Gastrocnemius medialis (tissue), 4 donors: ENCODE results near the gene ARHGEF35. TPM values are rescaled to one million over a fixed set of nuclear protein-coding genes. Genes with fewer than 3 reads are reported as not detected.
A peak's percentile ranks its signal among the peaks of the same experiment; 100 is the strongest.
"Not testable (repeated sequence)": the region's sequence is repeated elsewhere in the genome, so short reads cannot be mapped to it uniquely, and the experiment has no call there.

Experiments used
- ATAC-seq, 2 donors: fragments of 150-250 bp; one replicate each; pipeline ENCODE4 v1.9.1; 2016
- DNase-seq, 2 donors: peaks; one replicate each; pipeline ENCODE4 v3.0.0-alpha.2; 2019
- H3K27ac ChIP-seq, 4 donors: fragments of 200-600 bp; sonication (generic); 1 replicate in 1 of 4; 2 replicates in 3 of 4; pipeline ENCODE4 v1.5.1; 2016 to 2018; ENCODE audit warnings: mild to moderate bottlenecking in 2 of 4, moderate library complexity in 1 of 4
- H3K27me3 ChIP-seq, 3 donors: fragments of 200-600 bp; sonication (generic) in 2 of 3; 1 replicate in 1 of 3; 2 replicates in 2 of 3; pipeline versions ENCODE4 v1.5.1 to v1.6.0; 2016 to 2019; ENCODE audit warnings: mild to moderate bottlenecking in 1 of 3, moderate library complexity in 1 of 3
- H3K36me3 ChIP-seq, 2 donors: fragments of 200-600 bp; sonication (generic) in 1 of 2; one replicate each; pipeline ENCODE4 v1.5.1; 2017 to 2018
- H3K4me1 ChIP-seq, 2 donors: fragments of 200-600 bp; sonication (generic) in 1 of 2; one replicate each; pipeline ENCODE4 v1.5.1; 2016 to 2017; ENCODE audit warnings: mild to moderate bottlenecking in 2 of 2
- H3K4me3 ChIP-seq, 4 donors: fragments of 200-600 bp; sonication (generic) in 3 of 4; 1 replicate in 1 of 4; 2 replicates in 3 of 4; pipeline ENCODE4 v1.5.1; 2016 to 2019; ENCODE audit warnings: mild to moderate bottlenecking in 2 of 4
- H3K9me3 ChIP-seq, 3 donors: fragments of 200-600 bp; sonication (generic) in 2 of 3; 1 replicate in 1 of 3; 2 replicates in 2 of 3; pipeline ENCODE4 v1.5.1; 2016 to 2019
- in situ Hi-C, 4 donors: fragments of 200-750 bp; cut with MboI; loops; one replicate each; pipeline versions ENCODE4 v1.15.0 to v1.8.0; 2017; ENCODE audit warnings: low sequenced_read_pairs in 4 of 4
- intact Hi-C: fragments of 100-400 bp; cut with DNase I; formaldehyde crosslinking; loops from one replicate; pipeline ENCODE4 v1.15.1; 2023; ENCODE audit warnings: low total_unique reads
- total RNA-seq, 4 donors: library from RNA; depleted of rRNA; stranded (reverse); fragments of >200 nt; gene quantifications; one replicate each; pipeline versions ENCODE4 v1.1.0 to v1.2.3, GENCODE V29; 2016

The ARHGEF35 gene
- total RNA-seq: under 1 TPM in 3 of 4 donors, not detected in 1; 0.15 to 0.76 (median 0.18) TPM

DNA sequence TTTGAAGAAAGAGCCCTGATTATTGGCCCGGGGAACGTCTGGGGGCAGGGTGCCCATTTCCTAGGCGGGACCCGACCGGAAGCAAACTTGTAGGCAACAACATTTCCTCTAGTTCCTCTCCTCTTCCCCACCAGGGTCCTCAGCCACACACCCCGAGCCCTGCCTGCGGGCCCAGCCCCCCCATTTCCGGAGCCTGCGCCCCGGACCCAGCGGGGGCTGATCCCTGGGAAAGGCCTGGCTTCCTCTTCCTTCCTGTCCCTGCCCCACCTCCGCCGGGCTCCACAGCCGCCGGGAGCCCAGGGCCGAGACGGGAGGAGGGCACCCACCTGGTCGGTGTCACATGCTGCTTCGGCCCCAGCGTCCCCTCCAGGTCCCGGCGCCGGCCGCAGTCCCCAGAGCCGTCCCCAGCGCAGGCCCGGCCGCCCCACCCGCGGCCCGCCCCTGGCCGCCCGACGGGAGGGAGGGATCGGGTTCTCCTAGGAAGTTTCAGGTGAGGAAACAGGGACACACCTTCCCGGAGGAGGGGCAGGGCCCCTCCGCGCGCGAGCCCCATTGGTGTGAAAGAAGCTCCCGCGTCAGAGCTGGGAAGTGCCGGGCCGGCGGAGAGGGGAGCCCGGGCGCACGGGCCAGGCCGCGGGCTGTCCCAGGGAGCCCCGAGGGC, at the start of gene ARHGEF35:
TSS of gene ARHGEF35 (minus strand) at position 622 of the 661 bp plus-strand sequence. CDS start 7,450 bp downstream, outside the sequence.
- H3K27ac ChIP-seq, in situ Hi-C loops, intact Hi-C loops, H3K9me3 ChIP-seq, H3K27me3 ChIP-seq, H3K4me1 ChIP-seq, DNase-seq, H3K36me3 ChIP-seq, H3K4me3 ChIP-seq: not testable (repeated sequence)
- ATAC-seq: peak; percentile 37 to 39

DNA sequence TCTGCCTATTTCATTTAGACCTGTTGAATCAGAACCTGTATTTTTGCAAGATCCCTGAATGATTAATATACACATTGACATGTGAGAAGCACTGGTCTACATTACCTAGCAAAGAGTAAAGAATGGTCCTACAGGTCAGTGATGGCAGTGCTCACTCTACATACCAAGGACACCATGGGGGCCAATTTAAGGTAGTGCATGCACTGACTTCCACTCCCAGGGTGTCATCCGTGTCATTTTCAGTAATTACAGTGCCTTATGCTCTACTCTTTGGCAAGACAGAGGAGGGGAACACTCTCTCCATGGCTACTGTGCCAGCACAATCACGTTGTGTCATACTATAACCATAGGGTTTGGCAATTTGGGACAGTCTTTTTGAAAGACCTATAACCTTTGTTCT, 49.7 kb upstream of the ARHGEF35 start:
- H3K27me3 ChIP-seq, H3K27ac ChIP-seq, H3K4me1 ChIP-seq, intact Hi-C loops, in situ Hi-C loops, ATAC-seq, H3K4me3 ChIP-seq, H3K36me3 ChIP-seq, H3K9me3 ChIP-seq, DNase-seq: not testable (repeated sequence)

DNA sequence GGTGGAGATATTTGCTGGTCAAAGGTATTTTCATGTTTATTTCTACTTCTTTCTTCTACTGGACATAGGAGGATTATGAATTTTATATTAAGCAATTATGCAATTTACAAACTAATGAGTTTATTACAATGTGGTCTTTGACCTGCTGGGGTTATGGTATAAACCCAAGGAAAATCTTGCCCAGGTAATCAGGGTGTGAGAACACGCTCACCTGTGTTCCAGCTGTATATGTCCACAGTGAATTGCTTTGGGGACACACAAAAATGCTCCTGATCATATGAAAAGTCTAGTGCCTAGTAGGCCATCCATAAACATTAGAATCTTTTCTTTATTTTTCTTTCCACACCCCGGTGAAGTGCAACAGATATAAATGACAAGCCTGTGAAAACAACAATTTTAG, 43.7 kb upstream of the ARHGEF35 start, which contains the start of gene OR2A42:
TSS of gene OR2A42 (minus strand) at position 241 of the 400 bp plus-strand sequence. CDS start 6,762 bp downstream, outside the sequence.
- H3K4me1 ChIP-seq, H3K36me3 ChIP-seq, in situ Hi-C loops, ATAC-seq, H3K27me3 ChIP-seq, intact Hi-C loops, H3K4me3 ChIP-seq, H3K9me3 ChIP-seq, DNase-seq, H3K27ac ChIP-seq: not testable (repeated sequence)

DNA sequence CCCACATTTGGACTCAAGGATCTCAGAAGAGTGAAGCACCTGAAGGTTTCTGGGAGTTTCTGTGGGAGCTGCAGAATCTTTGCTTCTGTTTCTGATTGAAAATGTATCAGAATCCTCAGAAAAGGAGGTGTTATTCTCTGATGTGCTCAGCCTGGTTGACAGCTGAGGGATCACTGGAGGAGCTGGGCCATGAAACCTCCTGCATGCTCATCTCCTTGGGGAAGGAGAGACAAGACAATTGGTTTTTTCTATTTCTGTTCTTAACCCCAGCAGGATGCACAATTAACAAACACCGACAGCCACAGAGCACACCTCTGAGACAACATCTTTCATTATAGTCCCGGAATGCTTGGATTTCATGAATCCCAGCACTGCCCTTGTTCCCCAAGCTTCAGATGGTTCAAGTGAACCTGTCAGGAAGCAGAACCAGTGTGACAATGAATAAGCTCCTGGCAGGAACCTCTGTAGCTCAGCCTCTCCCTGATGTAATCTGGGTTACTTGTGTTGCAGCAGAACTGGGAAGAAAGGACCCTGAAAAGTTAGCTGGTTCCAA, 43.0 kb upstream of the ARHGEF35 start:
- not testable (repeated sequence) for H3K4me1 ChIP-seq

DNA sequence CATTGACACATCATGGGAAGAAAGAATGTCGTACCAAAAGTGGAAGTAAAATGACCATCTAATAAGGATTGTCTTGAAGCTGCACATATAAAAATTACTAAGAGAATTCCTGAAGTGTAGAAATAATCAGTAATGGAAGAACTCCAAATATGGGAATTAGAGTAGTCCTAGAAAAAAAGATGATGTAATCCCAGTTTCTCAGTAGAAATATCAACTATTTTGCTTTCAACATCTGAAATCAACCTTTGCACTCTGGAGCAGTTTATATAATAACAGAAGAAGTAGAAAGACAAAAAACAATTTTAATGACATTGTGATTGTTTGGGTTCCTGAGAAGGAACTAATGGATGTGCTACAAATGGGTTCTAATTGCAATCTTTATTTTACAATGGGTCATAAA, 37.4 kb upstream of the ARHGEF35 start:
- H3K4me1 ChIP-seq, H3K27ac ChIP-seq, H3K9me3 ChIP-seq, in situ Hi-C loops, ATAC-seq, intact Hi-C loops, DNase-seq, H3K36me3 ChIP-seq, H3K27me3 ChIP-seq, H3K4me3 ChIP-seq: not testable (repeated sequence)

More for the DNA sequence above, 43.0 kb upstream of the ARHGEF35 start:
- ATAC-seq, H3K9me3 ChIP-seq, H3K27me3 ChIP-seq, H3K4me3 ChIP-seq, H3K27ac ChIP-seq, DNase-seq, in situ Hi-C loops, intact Hi-C loops, H3K36me3 ChIP-seq: not testable (repeated sequence)

DNA sequence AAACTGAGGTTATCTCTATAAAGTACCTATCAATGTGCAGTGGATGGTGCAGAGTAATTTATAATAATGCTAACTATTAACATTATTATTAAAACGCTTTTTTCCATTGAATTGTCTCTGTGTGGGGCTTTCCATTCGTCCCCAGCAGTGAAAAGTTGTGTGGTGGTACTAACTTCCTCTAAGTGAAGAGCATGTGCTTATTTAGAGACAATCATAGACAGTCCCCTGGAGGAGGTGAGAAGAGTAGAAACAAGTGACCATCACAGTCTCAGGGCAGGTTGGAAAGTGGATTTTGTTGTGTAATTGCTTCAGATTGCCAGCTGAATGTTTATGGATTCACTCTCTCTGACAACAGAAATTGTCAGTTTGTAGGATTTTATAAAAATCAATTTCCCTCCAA, 35.4 kb upstream of the ARHGEF35 start:
- H3K27ac ChIP-seq, in situ Hi-C loops, H3K9me3 ChIP-seq, DNase-seq, H3K27me3 ChIP-seq, H3K4me1 ChIP-seq, H3K4me3 ChIP-seq, intact Hi-C loops, H3K36me3 ChIP-seq, ATAC-seq: not testable (repeated sequence)

DNA sequence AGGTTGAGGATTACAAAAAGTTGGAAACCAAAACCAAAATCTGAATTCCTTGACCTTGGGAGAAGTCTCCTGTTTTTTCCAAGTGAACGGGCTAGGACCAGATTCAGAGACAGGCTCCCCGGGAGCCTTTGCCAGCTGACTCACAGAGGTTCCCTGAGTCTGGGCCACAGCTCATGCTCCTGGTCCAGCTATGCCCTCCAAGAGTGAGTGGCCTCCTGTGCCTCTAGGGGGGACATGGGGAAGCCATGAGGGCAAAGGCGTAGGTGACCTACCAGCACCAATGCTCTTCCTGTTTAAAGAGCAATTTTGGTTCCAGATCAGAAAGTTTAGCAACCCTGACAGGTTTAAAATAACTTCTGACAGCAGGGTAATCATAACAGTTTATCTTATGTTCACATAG, 33.2 kb upstream of the ARHGEF35 start:
- H3K27ac ChIP-seq, H3K4me1 ChIP-seq, H3K9me3 ChIP-seq, H3K4me3 ChIP-seq, H3K27me3 ChIP-seq, in situ Hi-C loops, intact Hi-C loops, H3K36me3 ChIP-seq, DNase-seq, ATAC-seq: not testable (repeated sequence)

DNA sequence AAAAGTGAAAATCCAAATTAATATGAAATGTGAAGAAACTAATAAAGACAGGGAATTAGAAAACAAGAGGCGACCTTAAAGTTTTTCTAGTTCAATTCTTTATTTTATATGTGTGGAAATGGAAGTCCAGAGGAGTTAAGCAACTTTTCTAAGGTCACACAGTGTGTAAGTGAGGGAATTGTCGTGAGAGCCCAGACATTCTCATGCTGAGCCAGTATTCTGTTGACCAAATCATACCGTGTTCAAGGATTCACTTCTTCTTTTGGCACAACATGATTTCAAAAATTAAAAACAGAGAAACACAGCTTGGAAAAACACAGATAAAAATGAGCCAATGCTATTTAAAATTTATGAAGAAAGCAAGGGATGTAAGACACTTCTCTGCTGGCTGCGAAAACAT, 31.2 kb upstream of the ARHGEF35 start:
- H3K4me3 ChIP-seq, ATAC-seq, H3K36me3 ChIP-seq, H3K9me3 ChIP-seq, H3K27me3 ChIP-seq, DNase-seq, H3K4me1 ChIP-seq, H3K27ac ChIP-seq, in situ Hi-C loops, intact Hi-C loops: not testable (repeated sequence)

DNA sequence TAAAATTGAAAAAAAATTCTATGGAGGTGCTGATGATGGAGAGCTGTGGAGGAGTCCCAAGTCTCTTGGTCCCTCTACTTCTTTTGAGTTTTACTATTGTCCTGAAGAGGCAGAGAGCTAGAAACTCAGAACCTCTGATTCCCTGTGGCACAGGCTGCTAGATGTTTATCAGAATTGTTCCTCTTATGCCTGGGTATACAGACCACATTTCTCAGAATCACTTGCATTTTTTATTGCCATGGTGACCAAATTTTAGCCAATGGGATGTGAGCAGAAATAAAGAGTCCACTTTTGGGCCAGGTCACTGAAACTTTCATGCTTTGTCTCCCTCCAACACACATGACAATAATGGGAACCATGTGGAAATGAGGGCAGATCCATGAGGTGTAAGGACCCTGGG, 28.0 kb upstream of the ARHGEF35 start:
- H3K9me3 ChIP-seq, H3K36me3 ChIP-seq, H3K27ac ChIP-seq, intact Hi-C loops, DNase-seq, H3K4me1 ChIP-seq, ATAC-seq, H3K4me3 ChIP-seq, H3K27me3 ChIP-seq, in situ Hi-C loops: not testable (repeated sequence)

DNA sequence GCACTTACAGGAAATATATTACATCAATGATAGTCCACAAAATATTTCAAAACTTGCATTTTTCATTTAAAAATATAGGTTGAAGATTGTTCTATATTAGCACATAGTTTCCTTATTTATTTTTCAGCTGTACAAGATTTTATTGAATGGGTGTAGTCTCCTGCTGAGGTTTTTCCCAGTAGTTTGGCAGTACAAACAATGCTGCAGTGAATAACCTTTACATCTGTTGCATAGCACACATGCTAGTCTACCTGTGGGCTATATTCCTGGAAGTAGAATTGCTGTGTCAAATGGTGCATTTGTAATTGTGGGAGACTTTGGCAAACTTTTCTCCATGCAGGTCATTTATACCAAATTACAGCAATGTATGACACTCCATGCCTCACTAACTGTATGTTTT, 24.9 kb upstream of the ARHGEF35 start:
- H3K4me1 ChIP-seq, in situ Hi-C loops, ATAC-seq, H3K4me3 ChIP-seq, DNase-seq, H3K9me3 ChIP-seq, intact Hi-C loops, H3K27ac ChIP-seq, H3K36me3 ChIP-seq, H3K27me3 ChIP-seq: not testable (repeated sequence)

DNA sequence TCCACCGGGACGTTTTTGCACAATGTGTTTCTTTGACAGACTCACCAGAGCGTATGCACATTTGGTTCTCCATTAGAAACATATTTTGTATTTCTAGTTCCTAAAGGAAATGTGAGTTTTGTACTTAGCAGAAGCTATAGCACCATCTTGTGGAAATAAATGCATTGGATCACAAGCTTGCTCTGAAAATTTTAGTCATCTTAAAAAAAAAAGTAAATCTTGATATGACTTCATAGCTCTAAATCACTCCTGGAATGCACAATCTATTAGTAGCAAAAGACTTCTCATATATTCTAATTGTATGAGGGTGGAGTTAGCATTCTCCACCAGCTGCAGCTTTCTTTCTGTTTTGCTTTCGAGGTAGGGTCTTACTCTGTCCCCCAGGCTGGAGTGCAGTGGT, 23.5 kb upstream of the ARHGEF35 start:
- intact Hi-C loops, H3K27ac ChIP-seq, H3K9me3 ChIP-seq, H3K36me3 ChIP-seq, DNase-seq, ATAC-seq, in situ Hi-C loops, H3K4me3 ChIP-seq, H3K4me1 ChIP-seq, H3K27me3 ChIP-seq: not testable (repeated sequence)

DNA sequence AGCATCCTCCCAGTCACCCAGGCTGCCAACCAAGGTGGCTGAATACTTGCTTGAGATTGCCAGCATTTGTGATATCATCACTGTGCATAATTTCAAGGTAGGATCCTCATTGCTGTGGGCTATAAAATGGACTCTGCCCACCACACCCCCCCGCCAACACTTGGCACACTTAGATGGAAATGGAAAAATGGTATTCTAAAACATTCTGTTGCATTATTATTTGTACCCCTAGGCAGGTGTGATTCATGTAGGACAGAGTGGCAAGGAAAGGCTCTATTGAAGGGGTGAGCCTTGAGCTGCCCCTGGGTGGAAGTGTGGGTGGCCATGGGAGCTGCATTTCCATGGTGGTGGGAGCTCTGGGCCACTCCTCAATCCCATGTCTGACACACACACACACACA, 22.9 kb upstream of the ARHGEF35 start:
- H3K27me3 ChIP-seq, H3K4me3 ChIP-seq, H3K36me3 ChIP-seq, H3K27ac ChIP-seq, in situ Hi-C loops, intact Hi-C loops, DNase-seq, ATAC-seq, H3K4me1 ChIP-seq, H3K9me3 ChIP-seq: not testable (repeated sequence)
